HG03571 (cell line): ENCODE measurements around the gene AKR1C8.

Source experiments
- ATAC-seq: cut with Tn5 transposase; IDR thresholded peaks from one replicate; pipeline ENCODE4 v1.9.1; 2021; ENCODE audit not compliant: unreplicated experiment

AKR1C8 gene

GRCh38 chr10:5108658-5109416 is 76.1 kb downstream of the AKR1C8 start:
- ATAC-seq: no peak

- no peak for ATAC-seq
Measured at GRCh38 chr10:5107860-5108526, 77.0 kb downstream of the AKR1C8 start.

- no peak for ATAC-seq
Measured at GRCh38 chr10:5106553-5106952, 78.4 kb downstream of the AKR1C8 start.

- no peak for ATAC-seq
Measured at GRCh38 chr10:5105626-5106025, 79.3 kb downstream of the AKR1C8 start.
